NCI-H345 (cell line): Measurements from ENCODE around the gene TTF1.
"Not testable (repeated sequence)": the region's sequence is repeated elsewhere in the genome, so short reads cannot be mapped to it uniquely, and the experiment has no call there.

Experiments
- DNase-seq: peaks from one replicate; lab custom pipeline; 2025; lab: John Stamatoyannopoulos, UW

The TTF1 gene

GRCh38 chr9:132411091-132411508 lies 4.5 kb upstream of the TTF1 start:
- DNase-seq = peak; percentile 87

GRCh38 chr9:132410642-132411041 lies 4.0 kb upstream of the TTF1 start:
- DNase-seq = peak; percentile 21

GRCh38 chr9:132409828-132410528 lies 3.3 kb upstream of the TTF1 start, which contains the start of gene CFAP77:
TSS of gene CFAP77 (plus strand) at chr9:132410211. CDS start at chr9:132410272, 61 bp downstream.
- DNase-seq = peak; percentile 58

- DNase-seq = no peak
Observed at GRCh38 chr9:132408521-132408920, 1.9 kb upstream of the TTF1 start.

GRCh38 chr9:132407196-132407595 lies 556 bp upstream of the TTF1 start:
- no peak for DNase-seq

- DNase-seq = no peak
Observed at GRCh38 chr9:132404228-132404881, 2.3 kb downstream of the TTF1 start.

- no peak for DNase-seq
Observed at GRCh38 chr9:132401824-132402223, 4.8 kb downstream of the TTF1 start.

- DNase-seq = no peak
Observed at GRCh38 chr9:132395560-132395959, 11.1 kb downstream of the TTF1 start.

GRCh38 chr9:132391449-132391848 lies 15.2 kb downstream of the TTF1 start:
- no peak for DNase-seq

GRCh38 chr9:132390966-132391365 lies 15.7 kb downstream of the TTF1 start:
- no peak for DNase-seq

GRCh38 chr9:132387133-132387532 lies 19.5 kb downstream of the TTF1 start:
- DNase-seq = no peak

- DNase-seq = no peak
Observed at GRCh38 chr9:132384376-132384775, 22.3 kb downstream of the TTF1 start.

- no peak for DNase-seq
Observed at GRCh38 chr9:132383462-132383883, 23.2 kb downstream of the TTF1 start.

- DNase-seq = no peak
Observed at GRCh38 chr9:132381966-132382541, 24.6 kb downstream of the TTF1 start.

GRCh38 chr9:132378416-132378815 lies 28.2 kb downstream of the TTF1 start:
- not testable (repeated sequence) for DNase-seq

- not testable (repeated sequence) for DNase-seq
Observed at GRCh38 chr9:132377769-132378168, 28.9 kb downstream of the TTF1 start.

- DNase-seq = no peak
Observed at GRCh38 chr9:132372177-132373095, 34.2 kb downstream of the TTF1 start.

GRCh38 chr9:132370592-132370991 lies 36.0 kb downstream of the TTF1 start:
- DNase-seq = no peak

GRCh38 chr9:132369421-132369820 lies 37.2 kb downstream of the TTF1 start:
- no peak for DNase-seq

- no peak for DNase-seq
Observed at GRCh38 chr9:132367613-132368313, 38.9 kb downstream of the TTF1 start.

GRCh38 chr9:132366481-132366880 lies 40.2 kb downstream of the TTF1 start:
- no peak for DNase-seq
